HEK293T (cell line): Measurements from ENCODE around the gene TPSD1.

Experiments
- CTCF ChIA-PET: fragments of 350-600 bp; formaldehyde crosslinking; extraction: SDS; loops from one replicate; lab custom pipeline; 2021; ENCODE audit warnings: antibody characterized with exemption, inconsistent platforms; lab: Yijun Ruan, JAX
- POLR2A ChIA-PET: fragments of 350-600 bp; formaldehyde crosslinking; extraction: SDS; loops from one replicate; lab custom pipeline; 2020; ENCODE audit warnings: antibody characterized with exemption, inconsistent platforms; lab: Yijun Ruan, JAX
- DNase-seq: peaks from one replicate; pipeline ENCODE4 v3.0.0; 2012; ENCODE audit warnings: mixed read lengths; ENCODE audit errors: extremely low spot score
- ARNT ChIP-seq: fragments of 450-650 bp; IDR thresholded peaks from 2 replicates; pipeline ENCODE4 v1.6.1; 2017; ENCODE audit warnings: mild to moderate bottlenecking
- BHLHE40 ChIP-seq: fragments of 450-650 bp; IDR thresholded peaks from 2 replicates; pipeline ENCODE4 v1.6.1; 2016; ENCODE audit warnings: mild to moderate bottlenecking, moderate library complexity, borderline replicate concordance
- CTBP1 ChIP-seq: fragments of 450-650 bp; IDR thresholded peaks from 2 replicates; pipeline ENCODE4 v1.6.1; 2016; ENCODE audit warnings: borderline replicate concordance
- ELF4 ChIP-seq: fragments of 450-650 bp; IDR thresholded peaks from 2 replicates; pipeline ENCODE4 v1.6.1; 2017; ENCODE audit warnings: antibody characterized with exemption
- FOXA1 ChIP-seq: fragments of 450-650 bp; IDR thresholded peaks from 2 replicates; pipeline ENCODE4 v1.6.1; 2016; ENCODE audit warnings: mild to moderate bottlenecking
- FOXK2 ChIP-seq: fragments of 450-650 bp; IDR thresholded peaks from 2 replicates; pipeline ENCODE4 v1.6.1; 2016; ENCODE audit warnings: mild to moderate bottlenecking
- FOXM1 ChIP-seq: fragments of 450-650 bp; IDR thresholded peaks from 2 replicates; pipeline ENCODE4 v1.6.1; 2017; ENCODE audit warnings: mild to moderate bottlenecking, borderline replicate concordance
- HDGF ChIP-seq: fragments of 450-650 bp; IDR thresholded peaks from 2 replicates; pipeline ENCODE4 v1.6.1; 2017; ENCODE audit warnings: antibody characterized with exemption, borderline replicate concordance
- L3MBTL2 ChIP-seq: fragments of 450-650 bp; conservative IDR thresholded peaks from 2 replicates; pipeline ENCODE4 v1.6.1; 2016; ENCODE audit warnings: mild to moderate bottlenecking
- LEF1 ChIP-seq: fragments of 450-650 bp; IDR thresholded peaks from 2 replicates; pipeline ENCODE4 v1.6.1; 2017; ENCODE audit warnings: mild to moderate bottlenecking, borderline replicate concordance
- NFRKB ChIP-seq: fragments of 450-650 bp; IDR thresholded peaks from 2 replicates; pipeline ENCODE4 v1.6.1; 2016; ENCODE audit warnings: mild to moderate bottlenecking, moderate library complexity
- PKNOX1 ChIP-seq: fragments of 450-650 bp; IDR thresholded peaks from 2 replicates; pipeline ENCODE4 v1.6.1; 2016
- SP1 ChIP-seq: fragments of 450-650 bp; IDR thresholded peaks from 2 replicates; pipeline ENCODE4 v1.6.1; 2017
- SUZ12 ChIP-seq: fragments of 450-650 bp; IDR thresholded peaks from 2 replicates; pipeline ENCODE4 v1.6.1; 2016; ENCODE audit warnings: mild to moderate bottlenecking
- TARDBP ChIP-seq: fragments of 450-650 bp; IDR thresholded peaks from 2 replicates; pipeline ENCODE4 v1.6.1; 2016
- ZNF384 ChIP-seq: fragments of 450-650 bp; IDR thresholded peaks from 2 replicates; pipeline ENCODE4 v1.6.1; 2016

Gene TPSD1

GRCh38 chr16:1297018-1297696, 41.3 kb downstream of the TPSD1 start:
- POLR2A ChIA-PET: no interaction called here
- TF ChIP-seq PKNOX1 (no peak), L3MBTL2 (no peak)
- CTCF ChIA-PET: no interaction called here
- no peak for DNase-seq

GRCh38 chr16:1298406-1298805, 42.5 kb downstream of the TPSD1 start:
- no peak for DNase-seq
- CTCF ChIA-PET: no interaction called here
- no peak for TF ChIP-seq ZNF384
- no peak for TF ChIP-seq PKNOX1
- TF ChIP-seq FOXK2: no peak
- no peak for TF ChIP-seq ARNT
- TF ChIP-seq TARDBP: no peak
- TF ChIP-seq FOXM1: no peak
- no peak for TF ChIP-seq L3MBTL2
- TF ChIP-seq FOXA1: no peak
- no peak for TF ChIP-seq BHLHE40
- no peak for TF ChIP-seq SP1
- TF ChIP-seq ELF4: no peak
- TF ChIP-seq HDGF: no peak
- no peak for TF ChIP-seq LEF1
- TF ChIP-seq SUZ12: no peak
- no peak for TF ChIP-seq NFRKB
- no peak for TF ChIP-seq CTBP1
- POLR2A ChIA-PET: no interaction called here

GRCh38 chr16:1299012-1299867, 43.4 kb downstream of the TPSD1 start:
- no peak for DNase-seq
- ChIA-PET CTCF (no interaction called here), POLR2A (no interaction called here)
- TF ChIP-seq ELF4: no peak
- no peak for TF ChIP-seq SP1
- no peak for TF ChIP-seq L3MBTL2
- no peak for TF ChIP-seq FOXA1
- no peak for TF ChIP-seq TARDBP

GRCh38 chr16:1299868-1300203, 44.0 kb downstream of the TPSD1 start:
- ChIA-PET POLR2A (no interaction called here), CTCF (interaction anchor here (0.7 kb wide), 1 partner anchor 30 kb away, joined by 3 read pairs; no protein-coding TSS in a partner anchor)
- DNase-seq: no peak
- TF ChIP-seq LEF1 (no peak), SP1 (no peak), ARNT (no peak), BHLHE40 (no peak), ZNF384 (no peak), HDGF (no peak), FOXM1 (no peak), NFRKB (no peak), L3MBTL2 (no peak), FOXA1 (no peak), CTBP1 (no peak), TARDBP (no peak), SUZ12 (no peak), FOXK2 (no peak)

GRCh38 chr16:1300664-1301476, 45.0 kb downstream of the TPSD1 start:
- peak; percentile 89 for DNase-seq
- CTCF ChIA-PET: interaction anchor here (0.6 to 1.3 kb wide), 4 partner anchors 11 to 571 kb away, joined by 3 to 6 read pairs (median 3); no protein-coding TSS in a partner anchor
- TF ChIP-seq NFRKB (no peak), FOXM1 (peak; percentile 74)
- POLR2A ChIA-PET: interaction anchor here (1.3 kb wide), 1 partner anchor 11 kb away, joined by 5 read pairs; no protein-coding TSS in a partner anchor

- CTCF ChIA-PET: interaction anchor here (0.6 to 1.3 kb wide), 2 partner anchors 11 to 572 kb away, joined by 3 to 6 read pairs; no protein-coding TSS in a partner anchor
- TF ChIP-seq SUZ12 (no peak), PKNOX1 (no peak), ARNT (no peak), FOXK2 (no peak), FOXA1 (no peak), L3MBTL2 (no peak), LEF1 (no peak), NFRKB (no peak), HDGF (no peak), FOXM1 (no peak), ZNF384 (no peak), SP1 (no peak), ELF4 (no peak), TARDBP (no peak)
- POLR2A ChIA-PET: interaction anchor here (1.3 kb wide), 1 partner anchor 12 kb away, joined by 5 read pairs; no protein-coding TSS in a partner anchor
- no peak for DNase-seq
These were observed 45.7 kb downstream of the TPSD1 start for GRCh38 chr16:1301562-1301961.
